BE2C (cell line): ENCODE measurements around the gene INO80D.

Experiments used
- DNase-seq: peaks from one replicate; pipeline ENCODE4 v3.0.0-alpha.2; 2020
- H3K27me3 ChIP-seq: fragments of 250-450 bp; sonication (Bioruptor Pico); 2 replicates; pipeline ENCODE4 v1.5.1; 2020; ENCODE audit warnings: mild to moderate bottlenecking
- H3K36me3 ChIP-seq: fragments of 250-450 bp; sonication (Bioruptor Pico); 2 replicates; pipeline ENCODE4 v1.5.1; 2020; ENCODE audit warnings: mild to moderate bottlenecking
- H3K4me1 ChIP-seq: fragments of 250-450 bp; sonication (Bioruptor Pico); 2 replicates; pipeline ENCODE4 v1.5.1; 2020
- H3K4me3 ChIP-seq: 2 replicates; pipeline ENCODE4 v1.5.1; 2011; ENCODE audit warnings: low read depth, low read length
- H3K9me3 ChIP-seq: fragments of 250-450 bp; sonication (Bioruptor Pico); 2 replicates; pipeline ENCODE4 v1.5.1; 2020
- CTCF ChIP-seq: IDR thresholded peaks from 2 replicates; pipeline ENCODE4 v1.5.1; 2012; ENCODE audit warnings: mild to moderate bottlenecking, low read depth, low read length

Gene INO80D

GRCh38 chr2:205948496-205948837 is 137.5 kb downstream of the INO80D start:
- no peaks in the 10 kb centered on the region for H3K4me1 ChIP-seq
- no peak for DNase-seq
- no peaks in the 10 kb centered on the region for H3K36me3 ChIP-seq
- no peak for TF ChIP-seq CTCF
- no peaks in the 10 kb centered on the region for H3K27me3 ChIP-seq
- no peak overlapping the region for H3K4me3 ChIP-seq
- no peaks in the 10 kb centered on the region for H3K9me3 ChIP-seq

GRCh38 chr2:205947621-205948495 is 138.1 kb downstream of the INO80D start:
- peak; percentile 98 for TF ChIP-seq CTCF
- DNase-seq: peak; percentile 66
- Histone ChIP-seq H3K36me3 (no peaks in the 10 kb centered on the region), H3K27me3 (no peaks in the 10 kb centered on the region), H3K4me3 (no peak overlapping the region), H3K9me3 (no peaks in the 10 kb centered on the region), H3K4me1 (no peaks in the 10 kb centered on the region)

GRCh38 chr2:205946226-205946625 is 139.7 kb downstream of the INO80D start:
- Histone ChIP-seq H3K4me1 (no peaks in the 10 kb centered on the region), H3K36me3 (no peaks in the 10 kb centered on the region), H3K9me3 (no peaks in the 10 kb centered on the region), H3K27me3 (no peaks in the 10 kb centered on the region), H3K4me3 (no peak overlapping the region)
- no peak for TF ChIP-seq CTCF
- DNase-seq: no peak
